ENCODE results near the gene TAAR9. TPM values are rescaled to one million over a fixed set of nuclear protein-coding genes. Genes with fewer than 3 reads are reported as not detected.

Gene TAAR9
- total RNA-seq, 1 donor from 2014 or later: not detected

- H3K4me3 ChIP-seq: no peak within 1 kb of the TSS
- H3K27ac ChIP-seq: no peak within 1 kb of the TSS
- intact Hi-C loops (cut with DNase I): no loop called here
- no peaks in the 10 kb centered on the region for H3K27me3 ChIP-seq
- H3K4me1 ChIP-seq: no peaks in the 10 kb centered on the region
- TF ChIP-seq, protein P1, sequence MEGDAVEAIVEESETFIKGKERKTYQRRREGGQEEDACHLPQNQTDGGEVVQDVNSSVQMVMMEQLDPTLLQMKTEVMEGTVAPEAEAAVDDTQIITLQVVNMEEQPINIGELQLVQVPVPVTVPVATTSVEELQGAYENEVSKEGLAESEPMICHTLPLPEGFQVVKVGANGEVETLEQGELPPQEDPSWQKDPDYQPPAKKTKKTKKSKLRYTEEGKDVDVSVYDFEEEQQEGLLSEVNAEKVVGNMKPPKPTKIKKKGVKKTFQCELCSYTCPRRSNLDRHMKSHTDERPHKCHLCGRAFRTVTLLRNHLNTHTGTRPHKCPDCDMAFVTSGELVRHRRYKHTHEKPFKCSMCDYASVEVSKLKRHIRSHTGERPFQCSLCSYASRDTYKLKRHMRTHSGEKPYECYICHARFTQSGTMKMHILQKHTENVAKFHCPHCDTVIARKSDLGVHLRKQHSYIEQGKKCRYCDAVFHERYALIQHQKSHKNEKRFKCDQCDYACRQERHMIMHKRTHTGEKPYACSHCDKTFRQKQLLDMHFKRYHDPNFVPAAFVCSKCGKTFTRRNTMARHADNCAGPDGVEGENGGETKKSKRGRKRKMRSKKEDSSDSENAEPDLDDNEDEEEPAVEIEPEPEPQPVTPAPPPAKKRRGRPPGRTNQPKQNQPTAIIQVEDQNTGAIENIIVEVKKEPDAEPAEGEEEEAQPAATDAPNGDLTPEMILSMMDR (IDR thresholded peaks at IDR 0.05): no peak
- no peak for DNase-seq (ENCODE audit: low spot score in 2 of 2)
- no peaks in the 10 kb centered on the region for H3K36me3 ChIP-seq
- H3K9me3 ChIP-seq: no peaks in the 10 kb centered on the region
These were observed 32.2 kb downstream of the TAAR9 start, which contains the start of gene TAAR6 for GRCh38 chr6:132570221-132570777. Gene TAAR6 (plus strand): TSS chr6:132570322. CDS start chr6:132570322, 0 bp downstream.

DNA sequence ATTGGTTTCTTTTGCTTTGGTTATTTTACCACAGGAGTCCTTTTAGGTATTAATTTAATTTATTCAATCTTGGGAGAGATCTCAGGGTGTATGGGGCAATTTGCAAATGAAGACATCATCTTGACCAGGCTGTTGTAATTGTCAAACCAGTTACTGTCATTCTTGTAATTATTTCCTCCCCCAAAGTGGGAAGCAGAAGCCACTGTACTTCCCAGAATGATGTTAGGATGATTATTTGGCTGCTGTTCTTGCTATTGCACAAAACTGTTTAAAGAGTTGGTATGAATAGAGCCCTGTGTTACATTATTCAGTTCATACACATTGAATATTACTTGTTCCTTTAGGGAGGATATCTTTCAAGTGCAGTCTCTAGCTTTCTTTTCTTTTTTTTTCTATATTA is 33.7 kb downstream of the TAAR9 start:
- Histone ChIP-seq H3K27ac (no peak overlapping the region), H3K4me3 (no peak overlapping the region), H3K36me3 (no peaks in the 10 kb centered on the region), H3K4me1 (no peaks in the 10 kb centered on the region), H3K27me3 (no peaks in the 10 kb centered on the region), H3K9me3 (no peaks in the 10 kb centered on the region)
- no peak for DNase-seq (ENCODE audit: low spot score in 2 of 2)
- intact Hi-C loops (cut with DNase I): no loop called here
- TF ChIP-seq, protein P1 (IDR thresholded peaks at IDR 0.05): no peak

DNA sequence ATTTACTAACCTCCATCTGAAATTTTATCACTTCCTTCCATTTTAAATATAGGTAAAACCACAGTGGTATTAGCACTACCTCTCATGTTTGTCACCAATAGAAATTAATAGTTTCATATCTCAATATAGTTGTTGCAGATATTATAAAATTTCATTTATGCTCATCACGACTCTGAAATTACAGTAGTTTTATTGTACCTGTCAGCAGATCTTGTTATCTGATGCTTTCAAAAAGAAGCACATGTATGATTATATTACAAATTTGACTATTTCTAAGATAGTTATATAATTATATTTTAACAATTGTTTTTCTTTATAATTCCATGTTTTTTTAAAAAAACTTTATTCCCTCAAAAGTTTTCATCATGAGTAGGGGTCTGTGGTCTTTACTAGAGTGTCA is 46.6 kb downstream of the TAAR9 start:
- Histone ChIP-seq H3K9me3 (no peaks in the 10 kb centered on the region), H3K27me3 (no peaks in the 10 kb centered on the region), H3K27ac (no peak overlapping the region), H3K4me3 (no peak overlapping the region), H3K4me1 (no peaks in the 10 kb centered on the region), H3K36me3 (no peaks in the 10 kb centered on the region)
- DNase-seq (ENCODE audit: low spot score in 2 of 2): no peak
- intact Hi-C loops (cut with DNase I): no loop called here
- TF ChIP-seq, protein P1 (IDR thresholded peaks at IDR 0.05): no peak

DNA sequence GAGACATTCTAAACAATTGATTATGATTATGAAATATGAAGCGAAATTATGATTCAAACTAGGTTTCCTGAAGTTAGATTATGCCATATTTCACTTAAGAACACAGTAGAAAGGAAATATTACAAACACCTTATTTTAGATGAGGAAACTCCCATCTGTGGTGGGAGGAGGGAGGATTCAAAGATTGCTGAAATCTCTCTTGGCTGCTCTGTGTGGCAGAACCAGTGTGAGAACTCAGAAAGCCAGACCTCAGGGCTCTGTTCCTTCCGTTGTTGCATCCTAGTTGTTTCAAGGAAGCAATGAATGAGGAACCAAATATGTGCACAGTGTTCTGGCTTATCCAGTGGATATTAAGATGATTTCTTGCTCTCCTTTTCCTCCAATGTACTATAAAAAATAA is 49.3 kb downstream of the TAAR9 start:
- no peaks in the 10 kb centered on the region for H3K36me3 ChIP-seq
- no peak for DNase-seq (ENCODE audit: low spot score in 2 of 2)
- H3K4me3 ChIP-seq: no peak overlapping the region
- intact Hi-C loops (cut with DNase I): no loop called here
- H3K4me1 ChIP-seq: no peaks in the 10 kb centered on the region
- no peaks in the 10 kb centered on the region for H3K27me3 ChIP-seq
- no peak overlapping the region for H3K27ac ChIP-seq
- no peaks in the 10 kb centered on the region for H3K9me3 ChIP-seq
- TF ChIP-seq, protein P1 (IDR thresholded peaks at IDR 0.05): no peak

Other genes starting within 250 kb of the TAAR9 start
- 0.75 TPM for gene MOXD1, start 136.8 kb upstream of the TAAR9 start, total RNA-seq
- 18.3 TPM for gene STX7, start 25.2 kb upstream of the TAAR9 start, total RNA-seq
- not detected for gene TAAR8, start 14.4 kb downstream of the TAAR9 start, total RNA-seq
- not detected for gene TAAR6, start 32.0 kb downstream of the TAAR9 start, total RNA-seq
- not detected for gene TAAR5, start 51.5 kb downstream of the TAAR9 start, total RNA-seq
- not detected for gene TAAR2, start 86.0 kb downstream of the TAAR9 start, total RNA-seq
- not detected for gene TAAR1, start 120.9 kb downstream of the TAAR9 start, total RNA-seq
- gene VNN1, start 175.8 kb downstream of the TAAR9 start, total RNA-seq: not detected
- 19.9 TPM for gene VNN2, start 219.6 kb downstream of the TAAR9 start, total RNA-seq